GM06990 (cell line): ENCODE data around the gene GALNS.

Experiments used
- DNase-seq: peaks from one replicate; pipeline ENCODE4 v3.0.0-alpha.2; 2011; ENCODE audit not compliant: insufficient read length; ENCODE audit errors: extremely low read depth
- H3K27me3 ChIP-seq: replicated peaks from 2 replicates; pipeline ENCODE4 v1.6.0; 2011; ENCODE audit warnings: low read length; ENCODE audit not compliant: control insufficient read depth, insufficient read depth
- H3K36me3 ChIP-seq: 2 replicates; pipeline ENCODE4 v1.5.1; 2011; ENCODE audit warnings: low read length; ENCODE audit not compliant: control insufficient read depth, insufficient read depth
- H3K4me3 ChIP-seq: replicated peaks from 2 replicates; pipeline ENCODE4 v1.5.1; 2011; ENCODE audit warnings: low read depth, mild to moderate bottlenecking, control low read depth, low read length
- CTCF ChIP-seq: IDR thresholded peaks from 2 replicates; pipeline ENCODE4 v1.5.1; 2011; ENCODE audit warnings: low read length, control low read depth, mild to moderate bottlenecking, inconsistent platforms; ENCODE audit not compliant: insufficient read depth, poor library complexity, severe bottlenecking

The GALNS gene

GRCh38 chr16:88831838-88832237, 24.9 kb downstream of the GALNS start:
- TF ChIP-seq CTCF = no peak
- H3K36me3 ChIP-seq = no peaks in the 10 kb centered on the region
- no peak overlapping the region for H3K4me3 ChIP-seq
- no peaks in the 10 kb centered on the region for H3K27me3 ChIP-seq
- no peak for DNase-seq

GRCh38 chr16:88830783-88831182, 26.0 kb downstream of the GALNS start:
- Histone ChIP-seq H3K36me3 (no peaks in the 10 kb centered on the region), H3K27me3 (no peaks in the 10 kb centered on the region), H3K4me3 (no peak overlapping the region)
- DNase-seq = no peak
- TF ChIP-seq CTCF = no peak

- DNase-seq = no peak
- Histone ChIP-seq H3K4me3 (no peak overlapping the region), H3K36me3 (no peaks in the 10 kb centered on the region), H3K27me3 (no peaks in the 10 kb centered on the region)
- no peak for TF ChIP-seq CTCF
These were observed 26.5 kb downstream of the GALNS start for GRCh38 chr16:88830258-88830657.

GRCh38 chr16:88828711-88829110, 28.0 kb downstream of the GALNS start:
- no peak for DNase-seq
- no peaks in the 10 kb centered on the region for H3K27me3 ChIP-seq
- no peak for TF ChIP-seq CTCF
- no peak overlapping the region for H3K4me3 ChIP-seq
- H3K36me3 ChIP-seq = peaks cover 2% of the 10 kb centered on the region

- no peak for DNase-seq
- Histone ChIP-seq H3K27me3 (no peaks in the 10 kb centered on the region), H3K4me3 (no peak overlapping the region), H3K36me3 (peaks cover 2% of the 10 kb centered on the region)
- no peak for TF ChIP-seq CTCF
These were observed 29.0 kb downstream of the GALNS start for GRCh38 chr16:88827727-88828126.
